BLaER1 (cell line): Measurements from ENCODE around the gene SLIT2.

ENCODE experiments used
- H3K27ac ChIP-seq: shearing (Covaris generic); formaldehyde crosslinking; 2 replicates; pipeline ENCODE4 v1.8.1; 2022
- H3K27me3 ChIP-seq: shearing (Covaris generic); formaldehyde crosslinking; 2 replicates; pipeline ENCODE4 v1.8.1; 2022
- H3K36me3 ChIP-seq: shearing (Covaris generic); formaldehyde crosslinking; 2 replicates; pipeline ENCODE4 v1.8.1; 2022
- H3K4me1 ChIP-seq: shearing (Covaris generic); formaldehyde crosslinking; 2 replicates; pipeline ENCODE4 v1.8.1; 2022
- H3K4me2 ChIP-seq: shearing (Covaris generic); formaldehyde crosslinking; 2 replicates; pipeline ENCODE4 v1.8.1; 2022
- H3K4me3 ChIP-seq: shearing (Covaris generic); formaldehyde crosslinking; 2 replicates; pipeline ENCODE4 v1.8.1; 2022
- H3K9ac ChIP-seq: shearing (Covaris generic); formaldehyde crosslinking; 2 replicates; pipeline ENCODE4 v1.8.1; 2022
- H3K9me3 ChIP-seq: shearing (Covaris generic); formaldehyde crosslinking; 2 replicates; pipeline ENCODE4 v1.8.1; 2022
- H4K20me1 ChIP-seq: shearing (Covaris generic); formaldehyde crosslinking; 2 replicates; pipeline ENCODE4 v1.8.1; 2022
- Cebpa-rat ChIP-seq: shearing (Covaris generic); IDR thresholded peaks from 2 replicates; pipeline ENCODE4 v1.8.1; 2022

SLIT2 gene

GRCh38 chr4:20297783-20298182 lies 46.1 kb downstream of the SLIT2 start:
- no peak overlapping the region for H3K9ac ChIP-seq
- no peak overlapping the region for H3K27ac ChIP-seq
- H3K4me3 ChIP-seq = no peak overlapping the region
- no peaks in the 10 kb centered on the region for H3K9me3 ChIP-seq
- no peaks in the 10 kb centered on the region for H3K27me3 ChIP-seq
- TF ChIP-seq Cebpa-rat = no peak
- H3K4me1 ChIP-seq = no peaks in the 10 kb centered on the region
- no peaks in the 10 kb centered on the region for H3K36me3 ChIP-seq
- no peak overlapping the region for H3K4me2 ChIP-seq
- no peaks in the 10 kb centered on the region for H4K20me1 ChIP-seq

- no peaks in the 10 kb centered on the region for H4K20me1 ChIP-seq
- H3K4me1 ChIP-seq = no peaks in the 10 kb centered on the region
- no peaks in the 10 kb centered on the region for H3K36me3 ChIP-seq
- H3K9ac ChIP-seq = no peak overlapping the region
- no peak overlapping the region for H3K4me3 ChIP-seq
- no peak overlapping the region for H3K27ac ChIP-seq
- TF ChIP-seq Cebpa-rat = no peak
- no peaks in the 10 kb centered on the region for H3K27me3 ChIP-seq
- H3K4me2 ChIP-seq = no peak overlapping the region
- H3K9me3 ChIP-seq = no peaks in the 10 kb centered on the region
Observed at GRCh38 chr4:20298455-20298854, 46.8 kb downstream of the SLIT2 start.

GRCh38 chr4:20298986-20299385 lies 47.3 kb downstream of the SLIT2 start:
- no peaks in the 10 kb centered on the region for H3K4me1 ChIP-seq
- no peaks in the 10 kb centered on the region for H4K20me1 ChIP-seq
- no peak overlapping the region for H3K4me3 ChIP-seq
- H3K9ac ChIP-seq = no peak overlapping the region
- H3K27me3 ChIP-seq = no peaks in the 10 kb centered on the region
- H3K27ac ChIP-seq = no peak overlapping the region
- H3K36me3 ChIP-seq = no peaks in the 10 kb centered on the region
- H3K4me2 ChIP-seq = no peak overlapping the region
- no peak for TF ChIP-seq Cebpa-rat
- no peaks in the 10 kb centered on the region for H3K9me3 ChIP-seq

- H3K27me3 ChIP-seq = no peaks in the 10 kb centered on the region
- no peak overlapping the region for H3K9ac ChIP-seq
- no peaks in the 10 kb centered on the region for H4K20me1 ChIP-seq
- no peaks in the 10 kb centered on the region for H3K36me3 ChIP-seq
- no peak for TF ChIP-seq Cebpa-rat
- no peak overlapping the region for H3K4me3 ChIP-seq
- H3K27ac ChIP-seq = no peak overlapping the region
- no peak overlapping the region for H3K4me2 ChIP-seq
- no peaks in the 10 kb centered on the region for H3K4me1 ChIP-seq
- H3K9me3 ChIP-seq = no peaks in the 10 kb centered on the region
Observed at GRCh38 chr4:20299515-20299914, 47.8 kb downstream of the SLIT2 start.

- Histone ChIP-seq H3K4me3 (no peak overlapping the region), H3K36me3 (no peaks in the 10 kb centered on the region), H3K4me2 (no peak overlapping the region), H3K4me1 (no peaks in the 10 kb centered on the region), H3K9ac (no peak overlapping the region), H3K27me3 (no peaks in the 10 kb centered on the region), H3K27ac (no peak overlapping the region), H4K20me1 (no peaks in the 10 kb centered on the region), H3K9me3 (no peaks in the 10 kb centered on the region)
- TF ChIP-seq Cebpa-rat = no peak
Observed at GRCh38 chr4:20301161-20301560, 49.5 kb downstream of the SLIT2 start.
